Stimulated activated CD8-positive, alpha-beta memory T cell treated with anti-CD3 and anti-CD28 coated beads, Interleukin-12 subunit alpha, Interleukin-12 subunit beta, amount 100 ng/mL, for 4 hours (primary cell): ENCODE data around the gene SLC39A11.

ENCODE experiments used
- DNase-seq: peaks from one replicate; pipeline ENCODE4 v3.0.0-alpha.2; 2020; ENCODE audit warnings: low read depth

Gene SLC39A11

GRCh38 chr17:72615627-72615991, 476.9 kb downstream of the SLC39A11 start:
- DNase-seq = no peak

DNA sequence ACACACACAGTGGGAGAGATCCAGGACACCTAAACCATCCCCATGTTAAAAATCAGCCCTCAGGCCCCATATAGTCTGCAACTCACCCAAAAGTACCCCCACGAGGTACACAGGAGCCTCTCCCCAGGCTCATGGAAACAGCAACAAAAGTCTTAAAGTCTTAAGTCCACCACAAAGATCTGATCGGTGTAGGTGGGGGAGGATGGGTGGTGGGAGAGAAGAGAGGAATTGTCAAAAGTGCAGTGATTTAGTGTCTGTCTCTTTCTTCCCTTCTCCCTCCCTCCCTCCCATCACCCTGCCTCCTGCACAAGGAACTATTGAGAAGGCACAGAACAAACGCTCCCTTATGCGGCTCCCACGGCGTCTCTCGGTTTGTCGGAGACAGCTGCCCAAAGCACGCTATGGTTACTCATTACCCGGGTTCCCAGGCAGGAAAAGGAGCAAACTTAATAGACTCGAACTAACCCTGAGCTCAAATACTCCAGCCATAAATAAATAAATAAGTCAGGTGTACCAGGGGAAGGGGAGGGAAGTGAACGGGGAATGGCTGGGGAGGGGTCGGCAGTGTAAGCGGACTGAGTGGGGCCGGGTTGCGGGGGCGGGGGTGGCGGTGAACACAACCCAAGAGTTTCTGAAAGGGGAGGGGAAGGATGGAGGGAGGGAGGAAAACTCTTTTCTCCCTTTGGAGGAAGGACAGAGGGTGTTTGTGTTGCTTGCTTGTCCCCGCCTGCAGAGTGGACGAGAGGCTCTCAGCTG, 477.4 kb downstream of the SLC39A11 start:
- DNase-seq = no peak

DNA sequence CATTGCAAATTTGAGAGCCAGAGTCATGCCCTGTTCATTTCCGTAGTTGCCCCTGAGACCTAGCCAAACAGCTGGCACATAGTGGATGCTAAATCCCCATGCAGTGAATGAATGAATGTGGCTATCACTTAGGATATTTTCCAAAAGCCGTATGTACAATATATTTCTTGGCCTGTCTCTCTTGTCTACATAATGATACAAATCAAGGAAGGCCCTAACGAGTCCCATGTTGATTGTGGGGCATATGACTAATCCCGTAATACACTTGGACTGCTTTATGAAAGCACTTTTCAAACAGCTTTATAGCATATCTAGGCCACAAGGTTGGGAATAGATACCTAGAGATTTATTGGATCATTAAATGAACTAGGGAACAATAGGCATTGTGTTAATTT, 478.0 kb downstream of the SLC39A11 start:
- DNase-seq = no peak

DNA sequence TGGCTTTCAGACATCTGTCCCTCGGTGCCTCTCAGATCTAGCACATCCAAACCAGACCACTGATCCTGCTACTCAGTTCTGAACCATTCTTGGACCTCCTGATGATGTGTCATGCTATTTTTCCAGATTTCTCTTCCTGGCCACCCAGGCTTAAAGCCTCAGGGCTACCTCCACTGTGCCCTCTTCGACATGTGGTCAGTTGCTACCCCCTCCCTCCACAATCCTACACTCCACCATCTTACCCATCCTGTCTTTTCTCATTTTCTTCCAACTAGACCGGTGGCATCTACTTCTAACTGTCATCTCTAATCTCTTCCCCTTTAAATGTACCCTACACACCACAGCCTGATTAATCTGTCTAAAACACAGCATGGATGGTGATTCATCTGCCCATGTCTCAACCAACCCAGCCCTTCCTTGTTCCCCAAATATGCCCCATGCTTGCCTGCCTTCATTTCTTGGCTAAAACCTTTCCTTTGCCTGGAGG, 478.6 kb downstream of the SLC39A11 start:
- no peak for DNase-seq

GRCh38 chr17:72613396-72613795, 479.1 kb downstream of the SLC39A11 start:
- DNase-seq = no peak

- DNase-seq = no peak
Observed at GRCh38 chr17:72611172-72611571, 481.3 kb downstream of the SLC39A11 start.

DNA sequence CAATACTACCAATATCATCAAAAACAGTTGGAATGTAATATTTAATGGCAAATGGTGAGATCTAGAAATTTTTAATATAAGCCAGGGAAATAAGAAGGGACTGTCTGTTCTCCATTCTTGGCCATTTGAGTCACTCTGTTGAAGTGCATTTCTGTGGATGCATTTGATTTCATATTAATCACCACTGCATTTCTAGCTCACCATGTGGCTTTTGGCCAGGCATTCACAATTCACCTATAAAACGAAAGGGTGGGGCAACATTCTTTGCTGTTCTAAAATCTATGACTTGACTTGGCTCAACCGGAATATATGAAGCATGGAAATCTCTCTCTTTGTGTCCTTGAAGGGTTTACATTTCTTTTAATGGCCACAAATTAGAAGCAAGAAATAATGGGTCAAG, 483.0 kb downstream of the SLC39A11 start:
- DNase-seq = no peak

GRCh38 chr17:72608436-72608835, 484.1 kb downstream of the SLC39A11 start:
- no peak for DNase-seq

- no peak for DNase-seq
Observed at GRCh38 chr17:72606656-72607055, 485.8 kb downstream of the SLC39A11 start.

DNA sequence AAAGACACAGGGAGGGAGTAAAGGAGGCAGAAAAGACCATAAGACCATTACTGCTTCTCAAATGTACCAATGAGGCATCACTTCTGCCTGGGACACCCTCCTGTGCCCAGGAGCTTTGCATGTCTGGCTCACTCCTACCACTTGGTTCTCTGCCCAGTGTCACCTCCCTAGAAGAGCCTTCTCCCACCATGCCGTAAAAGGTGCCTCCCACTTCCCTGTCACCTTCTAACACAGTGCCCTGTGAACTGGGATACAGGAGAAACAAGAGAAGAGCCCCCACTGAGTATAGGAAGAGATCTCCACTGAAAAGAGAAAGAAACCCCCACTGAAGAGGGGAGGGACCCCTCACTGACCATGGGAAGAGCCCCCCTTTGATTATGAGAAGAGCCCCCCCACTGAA, 486.9 kb downstream of the SLC39A11 start:
- no peak for DNase-seq

DNA sequence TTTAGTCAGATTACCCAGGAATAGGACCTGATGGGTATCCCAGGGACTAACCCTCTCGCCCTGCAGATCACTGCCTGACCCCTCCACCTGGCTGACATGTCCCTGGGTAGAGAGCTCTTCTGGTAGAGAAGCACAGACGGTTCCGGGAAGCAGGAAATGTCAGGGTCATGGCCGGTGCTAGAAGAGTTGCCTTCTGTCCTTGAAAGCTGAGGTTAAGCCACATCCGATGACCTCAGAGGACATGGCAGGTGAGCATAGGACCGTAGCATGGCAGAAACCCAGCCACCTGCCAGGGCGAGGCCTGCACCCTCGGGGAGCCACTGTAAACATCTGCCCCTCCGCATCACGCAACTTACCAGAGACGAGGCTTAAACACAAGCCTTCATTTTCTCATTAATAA, 488.0 kb downstream of the SLC39A11 start:
- DNase-seq = no peak

DNA sequence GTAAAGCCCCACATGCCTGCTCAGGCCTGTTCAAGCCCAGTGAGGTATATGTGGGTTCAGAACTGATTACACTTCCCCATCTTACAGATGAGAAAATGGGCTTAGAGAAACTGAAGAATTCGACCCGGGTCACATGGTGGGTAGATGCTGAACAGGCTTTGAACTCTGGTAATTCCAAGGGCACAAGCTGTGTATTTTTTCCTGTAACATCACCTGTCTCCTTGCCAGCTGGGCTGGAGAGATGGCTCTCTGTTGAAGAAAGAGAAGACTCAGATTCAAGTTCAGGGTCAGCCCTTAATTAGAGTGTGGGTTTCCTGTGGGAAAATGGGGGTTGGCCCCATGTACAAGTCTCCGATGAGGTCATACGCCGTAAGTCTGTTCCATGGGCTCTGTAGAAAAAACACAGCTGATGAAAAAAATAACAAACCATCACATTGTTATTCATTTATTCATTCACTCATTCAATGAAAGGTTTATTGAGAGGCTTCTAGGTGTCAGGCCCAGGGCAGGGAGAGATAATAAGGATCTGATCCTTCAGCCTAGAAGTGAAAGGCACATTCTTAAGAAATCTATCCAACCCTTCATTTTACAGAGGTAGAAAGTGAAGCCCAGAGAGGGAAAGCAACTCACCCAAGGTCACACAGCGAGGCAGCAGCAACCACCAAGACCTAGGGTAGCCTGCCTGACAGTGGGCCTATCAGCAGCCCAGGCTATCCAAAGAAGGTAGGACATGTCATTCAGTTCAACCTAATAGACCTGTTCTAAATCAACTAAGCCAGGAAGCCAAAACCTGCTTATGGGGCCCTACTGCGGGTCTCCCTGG, 488.9 kb downstream of the SLC39A11 start:
- no peak for DNase-seq

GRCh38 chr17:72602517-72603419, 489.7 kb downstream of the SLC39A11 start:
- DNase-seq = no peak

GRCh38 chr17:72600934-72601333, 491.6 kb downstream of the SLC39A11 start:
- no peak for DNase-seq

GRCh38 chr17:72599891-72600290, 492.6 kb downstream of the SLC39A11 start:
- DNase-seq = no peak

- DNase-seq = no peak
Observed at GRCh38 chr17:72598695-72599094, 493.8 kb downstream of the SLC39A11 start.

- no peak for DNase-seq
Observed at GRCh38 chr17:72597354-72598087, 495.0 kb downstream of the SLC39A11 start.
